HepG2 (cell line): ENCODE measurements around the gene HLA-F. TPM values are rescaled to one million over a fixed set of nuclear protein-coding genes. Genes with fewer than 3 reads are reported as not detected.

Source experiments
- ATAD3A ChIP-seq: sonication (generic); formaldehyde crosslinking; IDR thresholded peaks from 2 replicates; pipeline ENCODE4 v1.4.0; 2020; ENCODE audit warnings: missing genetic modification reagents
- HCFC1 ChIP-seq: fragments of 150-350 bp; IDR thresholded peaks from 2 replicates; pipeline ENCODE4 v1.6.1; 2014; ENCODE audit warnings: low read depth, low read length
- IKZF4 ChIP-seq: sonication (generic); formaldehyde crosslinking; IDR thresholded peaks from 2 replicates; pipeline ENCODE4 v1.5.1; 2020; ENCODE audit warnings: borderline replicate concordance, mild to moderate bottlenecking, low read depth, missing genetic modification reagents; ENCODE audit errors: not compliant biosample characterization
- MEIS1 ChIP-seq: sonication (generic); formaldehyde crosslinking; IDR thresholded peaks from 2 replicates; pipeline ENCODE4 v1.9.0; 2021; ENCODE audit warnings: mild to moderate bottlenecking, missing genetic modification reagents, moderate library complexity, borderline replicate concordance
- PAWR ChIP-seq: sonication (generic); formaldehyde crosslinking; IDR thresholded peaks from 2 replicates; pipeline ENCODE4 v1.4.0; 2020; ENCODE audit warnings: missing genetic modification reagents, mild to moderate bottlenecking, borderline replicate concordance
- PCBP2 ChIP-seq: fragments of 200-400 bp; formaldehyde crosslinking; optimal IDR thresholded peaks from 2 replicates; pipeline ENCODE3; 2018; ENCODE audit warnings: low read length, low read depth; ENCODE audit not compliant: poor library complexity, severe bottlenecking
- POLR2A ChIP-seq, 2 experiments: IDR thresholded peaks; 2 replicates each; pipeline ENCODE4 v1.6.1; 2011; ENCODE audit warnings: low read depth in 2 of 2, low read length in 2 of 2, mild to moderate bottlenecking in 1 of 2, moderate library complexity in 1 of 2; ENCODE audit not compliant: insufficient read depth in 1 of 2
- POLR2G ChIP-seq: fragments of 200-400 bp; formaldehyde crosslinking; IDR thresholded peaks from 2 replicates; pipeline ENCODE4 v1.6.1; 2018; ENCODE audit warnings: mild to moderate bottlenecking, low read depth, low read length, moderate library complexity
- TCF12 ChIP-seq, 2 experiments: fragments of 450-650 bp in 1 of 2; sonication (generic) in 1 of 2; formaldehyde crosslinking in 1 of 2; IDR thresholded peaks; 2 replicates each; pipeline versions ENCODE4 v1.6.1 to v1.8.0; 2017 to 2022; ENCODE audit warnings: antibody characterized with exemption in 1 of 2, mild to moderate bottlenecking in 1 of 2, missing genetic modification reagents in 1 of 2, moderate library complexity in 1 of 2
- ZNF230 ChIP-seq: sonication (generic); formaldehyde crosslinking; IDR thresholded peaks from 2 replicates; pipeline ENCODE4 v1.4.0; 2020; ENCODE audit warnings: mild to moderate bottlenecking, missing genetic modification reagents
- ZNF333 ChIP-seq: sonication (generic); formaldehyde crosslinking; IDR thresholded peaks from 2 replicates; pipeline ENCODE4 v1.4.0; 2020; ENCODE audit warnings: mild to moderate bottlenecking, missing genetic modification reagents, borderline replicate concordance
- ZNF567 ChIP-seq: sonication (generic); formaldehyde crosslinking; IDR thresholded peaks from 2 replicates; pipeline ENCODE4 v1.8.1; 2023; ENCODE audit warnings: mild to moderate bottlenecking, missing genetic modification reagents, borderline replicate concordance
- ZNF777 ChIP-seq: sonication (generic); formaldehyde crosslinking; IDR thresholded peaks from 2 replicates; pipeline ENCODE4 v1.4.0; 2020; ENCODE audit warnings: missing genetic modification reagents
- polyA plus RNA-seq, 8 experiments: library from polyadenylated mRNA; depleted of rRNA in 3 of 8; stranded (reverse) in 7 of 8; unstranded in 1 of 8; fragments of >200 nt; fragmentation: Illumina TruSeq in 4 of 8; extraction: Trizol in 4 of 8; gene quantifications; 2 replicates each; pipeline versions ENCODE4 v1.2.1 to v1.2.3, GENCODE V29; 2011 to 2016; ENCODE audit warnings: low read depth in 4 of 8, missing spikeins in 1 of 8, mixed read lengths in 1 of 8; ENCODE audit not compliant: insufficient read depth in 1 of 8
- total RNA-seq, 5 experiments: library from RNA; depleted of rRNA; stranded (reverse); fragments of >200 nt; fragmentation: Illumina TruSeq; extraction: Trizol; gene quantifications; 2 replicates each; pipeline ENCODE4 v1.2.3, GENCODE V29; 2016; ENCODE audit warnings: low read depth in 1 of 5
- TF ChIP-seq, protein P1 (sequence below): IDR thresholded peaks from 2 replicates; pipeline ENCODE4 v1.4.0; 2020; ENCODE audit warnings: mild to moderate bottlenecking, missing genetic modification reagents
- TF ChIP-seq, protein P2 (sequence below): sonication (generic); formaldehyde crosslinking; IDR thresholded peaks from 2 replicates; pipeline ENCODE4 v1.9.0; 2021; ENCODE audit warnings: mild to moderate bottlenecking, missing genetic modification reagents
- TF ChIP-seq, protein P3 (sequence below): sonication (generic); formaldehyde crosslinking; IDR thresholded peaks from 2 replicates; pipeline ENCODE4 v1.8.0; 2022; ENCODE audit warnings: missing genetic modification reagents, mild to moderate bottlenecking, inconsistent platforms, borderline replicate concordance

The HLA-F gene
- total and polyA plus RNA-seq, 2 of the 13 experiments (the other 11 are each of a cell fraction or from before 2014, with no cell fraction given) = 6.0 to 6.1 TPM

DNA sequence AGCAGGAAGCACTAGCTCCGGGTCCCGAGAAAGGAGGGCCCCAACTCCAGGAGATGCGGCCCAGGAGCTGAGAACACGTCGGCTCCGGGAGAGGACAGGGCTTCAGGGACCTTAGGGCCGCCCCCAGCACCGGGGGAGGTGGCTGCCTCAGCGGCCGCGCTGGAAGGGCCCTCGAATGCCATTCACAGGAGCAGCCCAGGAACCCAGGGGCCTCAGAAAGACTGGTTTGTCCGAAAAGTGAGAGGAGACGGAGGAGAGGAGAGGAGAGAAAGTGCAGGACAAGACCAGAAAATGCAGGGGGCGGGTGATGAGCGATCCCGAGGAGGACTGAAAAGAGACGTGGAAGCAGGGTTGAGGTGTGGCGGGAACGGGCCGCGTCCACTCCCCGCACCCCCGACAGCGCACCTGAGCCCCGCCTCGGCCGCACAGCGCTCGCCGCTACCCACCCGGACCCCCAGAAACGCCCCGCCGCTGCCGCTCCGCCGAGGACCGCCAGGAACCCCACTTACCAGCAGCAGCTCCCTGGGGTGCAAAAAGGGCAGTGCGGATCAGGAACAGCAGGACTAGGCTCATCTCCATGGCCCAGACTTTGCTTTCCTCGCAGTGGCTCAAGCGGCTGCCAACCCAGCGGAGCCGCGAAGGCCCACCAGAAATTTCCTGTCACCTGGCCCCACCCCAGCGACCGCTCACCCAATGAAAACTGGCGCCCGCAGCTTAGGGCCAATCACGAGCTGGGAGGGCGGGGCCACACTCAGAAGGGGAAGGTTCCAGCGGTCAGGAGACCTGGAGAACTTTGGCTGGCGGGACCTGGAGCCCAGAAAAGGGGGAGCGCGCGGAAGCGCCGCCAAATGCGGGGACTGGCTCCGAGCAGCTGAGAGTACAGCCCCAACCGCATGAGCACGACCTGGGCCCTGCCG, 25.4 kb downstream of the HLA-F start (continued):
- TF ChIP-seq, protein P1, sequence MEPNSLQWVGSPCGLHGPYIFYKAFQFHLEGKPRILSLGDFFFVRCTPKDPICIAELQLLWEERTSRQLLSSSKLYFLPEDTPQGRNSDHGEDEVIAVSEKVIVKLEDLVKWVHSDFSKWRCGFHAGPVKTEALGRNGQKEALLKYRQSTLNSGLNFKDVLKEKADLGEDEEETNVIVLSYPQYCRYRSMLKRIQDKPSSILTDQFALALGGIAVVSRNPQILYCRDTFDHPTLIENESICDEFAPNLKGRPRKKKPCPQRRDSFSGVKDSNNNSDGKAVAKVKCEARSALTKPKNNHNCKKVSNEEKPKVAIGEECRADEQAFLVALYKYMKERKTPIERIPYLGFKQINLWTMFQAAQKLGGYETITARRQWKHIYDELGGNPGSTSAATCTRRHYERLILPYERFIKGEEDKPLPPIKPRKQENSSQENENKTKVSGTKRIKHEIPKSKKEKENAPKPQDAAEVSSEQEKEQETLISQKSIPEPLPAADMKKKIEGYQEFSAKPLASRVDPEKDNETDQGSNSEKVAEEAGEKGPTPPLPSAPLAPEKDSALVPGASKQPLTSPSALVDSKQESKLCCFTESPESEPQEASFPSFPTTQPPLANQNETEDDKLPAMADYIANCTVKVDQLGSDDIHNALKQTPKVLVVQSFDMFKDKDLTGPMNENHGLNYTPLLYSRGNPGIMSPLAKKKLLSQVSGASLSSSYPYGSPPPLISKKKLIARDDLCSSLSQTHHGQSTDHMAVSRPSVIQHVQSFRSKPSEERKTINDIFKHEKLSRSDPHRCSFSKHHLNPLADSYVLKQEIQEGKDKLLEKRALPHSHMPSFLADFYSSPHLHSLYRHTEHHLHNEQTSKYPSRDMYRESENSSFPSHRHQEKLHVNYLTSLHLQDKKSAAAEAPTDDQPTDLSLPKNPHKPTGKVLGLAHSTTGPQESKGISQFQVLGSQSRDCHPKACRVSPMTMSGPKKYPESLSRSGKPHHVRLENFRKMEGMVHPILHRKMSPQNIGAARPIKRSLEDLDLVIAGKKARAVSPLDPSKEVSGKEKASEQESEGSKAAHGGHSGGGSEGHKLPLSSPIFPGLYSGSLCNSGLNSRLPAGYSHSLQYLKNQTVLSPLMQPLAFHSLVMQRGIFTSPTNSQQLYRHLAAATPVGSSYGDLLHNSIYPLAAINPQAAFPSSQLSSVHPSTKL (CRISPR knock-in tag) = peak; percentile 43; the same call in 1 of the 2 replicates
- TF ChIP-seq PAWR (CRISPR knock-in tag) (0 out of 2 replicates have a peak, but pooled peaks have one; percentile 85), ATAD3A (CRISPR knock-in tag) (no peak), IKZF4 (CRISPR knock-in tag) (no peak), ZNF777 (CRISPR knock-in tag) (peak; percentile 86), POLR2A (IDR thresholded peaks at IDR 0.05; ENCODE audit: insufficient read depth in 1 of 2, low read depth in 2 of 2, low read length in 2 of 2) (peak; percentile 47 to 67; a peak in 3 of 4 replicates), PCBP2 (no peak), HCFC1 (no peak), ZNF333 (peak; percentile 70; the same call in 1 of the 2 replicates), ZNF567 (no peak), POLR2G (no peak), ZNF230 (CRISPR knock-in tag) (peak; percentile 60; the same call in 1 of the 2 replicates), MEIS1 (CRISPR knock-in tag) (0 out of 2 replicates have a peak, but pooled peaks have one; percentile 77), TCF12 (IDR thresholded peaks at IDR 0.05) (no peak), TCF12 (CRISPR knock-in tag; IDR thresholded peaks at IDR 0.05) (no peak)
- TF ChIP-seq, protein P2, sequence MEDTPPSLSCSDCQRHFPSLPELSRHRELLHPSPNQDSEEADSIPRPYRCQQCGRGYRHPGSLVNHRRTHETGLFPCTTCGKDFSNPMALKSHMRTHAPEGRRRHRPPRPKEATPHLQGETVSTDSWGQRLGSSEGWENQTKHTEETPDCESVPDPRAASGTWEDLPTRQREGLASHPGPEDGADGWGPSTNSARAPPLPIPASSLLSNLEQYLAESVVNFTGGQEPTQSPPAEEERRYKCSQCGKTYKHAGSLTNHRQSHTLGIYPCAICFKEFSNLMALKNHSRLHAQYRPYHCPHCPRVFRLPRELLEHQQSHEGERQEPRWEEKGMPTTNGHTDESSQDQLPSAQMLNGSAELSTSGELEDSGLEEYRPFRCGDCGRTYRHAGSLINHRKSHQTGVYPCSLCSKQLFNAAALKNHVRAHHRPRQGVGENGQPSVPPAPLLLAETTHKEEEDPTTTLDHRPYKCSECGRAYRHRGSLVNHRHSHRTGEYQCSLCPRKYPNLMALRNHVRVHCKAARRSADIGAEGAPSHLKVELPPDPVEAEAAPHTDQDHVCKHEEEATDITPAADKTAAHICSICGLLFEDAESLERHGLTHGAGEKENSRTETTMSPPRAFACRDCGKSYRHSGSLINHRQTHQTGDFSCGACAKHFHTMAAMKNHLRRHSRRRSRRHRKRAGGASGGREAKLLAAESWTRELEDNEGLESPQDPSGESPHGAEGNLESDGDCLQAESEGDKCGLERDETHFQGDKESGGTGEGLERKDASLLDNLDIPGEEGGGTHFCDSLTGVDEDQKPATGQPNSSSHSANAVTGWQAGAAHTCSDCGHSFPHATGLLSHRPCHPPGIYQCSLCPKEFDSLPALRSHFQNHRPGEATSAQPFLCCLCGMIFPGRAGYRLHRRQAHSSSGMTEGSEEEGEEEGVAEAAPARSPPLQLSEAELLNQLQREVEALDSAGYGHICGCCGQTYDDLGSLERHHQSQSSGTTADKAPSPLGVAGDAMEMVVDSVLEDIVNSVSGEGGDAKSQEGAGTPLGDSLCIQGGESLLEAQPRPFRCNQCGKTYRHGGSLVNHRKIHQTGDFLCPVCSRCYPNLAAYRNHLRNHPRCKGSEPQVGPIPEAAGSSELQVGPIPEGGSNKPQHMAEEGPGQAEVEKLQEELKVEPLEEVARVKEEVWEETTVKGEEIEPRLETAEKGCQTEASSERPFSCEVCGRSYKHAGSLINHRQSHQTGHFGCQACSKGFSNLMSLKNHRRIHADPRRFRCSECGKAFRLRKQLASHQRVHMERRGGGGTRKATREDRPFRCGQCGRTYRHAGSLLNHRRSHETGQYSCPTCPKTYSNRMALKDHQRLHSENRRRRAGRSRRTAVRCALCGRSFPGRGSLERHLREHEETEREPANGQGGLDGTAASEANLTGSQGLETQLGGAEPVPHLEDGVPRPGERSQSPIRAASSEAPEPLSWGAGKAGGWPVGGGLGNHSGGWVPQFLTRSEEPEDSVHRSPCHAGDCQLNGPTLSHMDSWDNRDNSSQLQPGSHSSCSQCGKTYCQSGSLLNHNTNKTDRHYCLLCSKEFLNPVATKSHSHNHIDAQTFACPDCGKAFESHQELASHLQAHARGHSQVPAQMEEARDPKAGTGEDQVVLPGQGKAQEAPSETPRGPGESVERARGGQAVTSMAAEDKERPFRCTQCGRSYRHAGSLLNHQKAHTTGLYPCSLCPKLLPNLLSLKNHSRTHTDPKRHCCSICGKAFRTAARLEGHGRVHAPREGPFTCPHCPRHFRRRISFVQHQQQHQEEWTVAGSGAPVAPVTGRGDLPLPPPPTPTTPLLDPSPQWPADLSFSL (CRISPR knock-in tag) = 0 out of 2 replicates have a peak, but pooled peaks have one; percentile 10
- TF ChIP-seq, protein P3, sequence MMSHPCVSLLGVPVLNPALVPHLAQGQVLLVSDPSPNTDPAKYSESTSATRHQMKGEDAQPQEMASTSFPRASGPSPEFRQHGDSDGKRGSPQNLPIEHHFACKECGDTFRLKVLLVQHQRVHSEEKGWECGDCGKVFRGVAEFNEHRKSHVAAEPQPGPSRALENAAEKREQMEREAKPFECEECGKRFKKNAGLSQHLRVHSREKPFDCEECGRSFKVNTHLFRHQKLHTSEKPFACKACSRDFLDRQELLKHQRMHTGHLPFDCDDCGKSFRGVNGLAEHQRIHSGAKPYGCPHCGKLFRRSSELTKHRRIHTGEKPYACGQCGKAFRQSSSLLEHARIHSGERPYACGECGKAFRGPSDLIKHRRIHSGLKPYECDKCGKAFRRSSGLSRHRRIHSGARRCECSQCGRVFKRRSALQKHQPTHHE (CRISPR knock-in tag) = no peak
